Pericardium fibroblast (primary cell): ENCODE data around the gene SETMAR. TPM values are rescaled to one million over a fixed set of nuclear protein-coding genes. Genes with fewer than 3 reads are reported as not detected.

Experiments
- total RNA-seq: library from RNA; depleted of rRNA; stranded (reverse); fragments of >200 nt; gene quantifications from 2 replicates; pipeline ENCODE4 v1.2.3, GENCODE V29; 2015

SETMAR gene
- 9.7 and 15.0 TPM in 2 replicates for total RNA-seq

GRCh38 chr3:4303187-4304123 is at the start of gene SETMAR:
TSS of gene SETMAR (plus strand) at chr3:4303369. CDS start at chr3:4303371, 2 bp downstream.

Other genes starting within 250 kb of the SETMAR start
- 50.6 and 77.3 TPM in 2 replicates for gene SUMF1, start 163.9 kb downstream of the SETMAR start, total RNA-seq
- gene ITPR1, start 190.0 kb downstream of the SETMAR start, total RNA-seq = 16.3 and 33.0 TPM in 2 replicates